ENCODE results near the gene FHOD3.

The FHOD3 gene

GRCh38 chr18:36323421-36323820 is 25.9 kb downstream of the FHOD3 start:
- no peak for DNase-seq

GRCh38 chr18:36325846-36326245 is 28.3 kb downstream of the FHOD3 start:
- no peak for DNase-seq

GRCh38 chr18:36326771-36327170 is 29.3 kb downstream of the FHOD3 start:
- DNase-seq = no peak

- DNase-seq = no peak
Observed at GRCh38 chr18:36327352-36328316, 30.1 kb downstream of the FHOD3 start.

- no peak for DNase-seq
Observed at GRCh38 chr18:36328385-36328858, 30.9 kb downstream of the FHOD3 start.

GRCh38 chr18:36328916-36329315 is 31.4 kb downstream of the FHOD3 start:
- no peak for DNase-seq

GRCh38 chr18:36329684-36330434 is 32.3 kb downstream of the FHOD3 start:
- no peak for DNase-seq

- DNase-seq = no peak
Observed at GRCh38 chr18:36330435-36331052, 33.0 kb downstream of the FHOD3 start.

- DNase-seq = no peak
Observed at GRCh38 chr18:36331521-36331971, 34.0 kb downstream of the FHOD3 start.

- DNase-seq = no peak
Observed at GRCh38 chr18:36333414-36333813, 35.9 kb downstream of the FHOD3 start.

GRCh38 chr18:36334798-36335197 is 37.3 kb downstream of the FHOD3 start:
- DNase-seq = no peak

GRCh38 chr18:36335476-36336279 is 38.2 kb downstream of the FHOD3 start:
- DNase-seq = no peak

- DNase-seq = no peak
Observed at GRCh38 chr18:36337679-36338402, 40.3 kb downstream of the FHOD3 start.

- DNase-seq = no peak
Observed at GRCh38 chr18:36338403-36338933, 41.0 kb downstream of the FHOD3 start.

GRCh38 chr18:36340246-36340645 is 42.7 kb downstream of the FHOD3 start:
- no peak for DNase-seq

GRCh38 chr18:36341944-36342343 is 44.4 kb downstream of the FHOD3 start:
- no peak for DNase-seq

GRCh38 chr18:36348331-36348730 is 50.8 kb downstream of the FHOD3 start:
- no peak for DNase-seq

GRCh38 chr18:36348971-36349417 is 51.5 kb downstream of the FHOD3 start:
- no peak for DNase-seq

GRCh38 chr18:36349552-36349951 is 52.0 kb downstream of the FHOD3 start:
- DNase-seq = no peak

- DNase-seq = no peak
Observed at GRCh38 chr18:36350251-36350651, 52.7 kb downstream of the FHOD3 start.

GRCh38 chr18:36350839-36351469 is 53.4 kb downstream of the FHOD3 start:
- DNase-seq = no peak

All from NCI-H1105 treated with DMSO at 0.1 percent for 48 hours (cell line).